Suprapubic skin (tissue), 4 donors: Measurements from ENCODE around the gene TMEM150C. TPM values are rescaled to one million over a fixed set of nuclear protein-coding genes. Genes with fewer than 3 reads are reported as not detected.

Experiments used
- DNase-seq, 2 donors: peaks; one replicate each; pipeline ENCODE4 v3.0.0-alpha.2; 2019; ENCODE audit warnings: low spot score in 2 of 2
- H3K27ac ChIP-seq: fragments of 200-600 bp; sonication (generic); one replicate; pipeline ENCODE4 v1.5.1; 2019
- H3K27me3 ChIP-seq: fragments of 200-600 bp; sonication (generic); one replicate; pipeline ENCODE4 v1.5.1; 2019
- H3K36me3 ChIP-seq: fragments of 200-600 bp; sonication (generic); one replicate; pipeline ENCODE4 v1.5.1; 2019
- H3K4me1 ChIP-seq: fragments of 200-600 bp; sonication (generic); one replicate; pipeline ENCODE4 v1.5.1; 2019
- H3K4me3 ChIP-seq: fragments of 200-600 bp; sonication (generic); one replicate; pipeline ENCODE4 v1.5.1; 2019; ENCODE audit warnings: mild to moderate bottlenecking
- H3K9me3 ChIP-seq: fragments of 200-600 bp; sonication (generic); one replicate; pipeline ENCODE4 v1.5.1; 2019
- EP300 ChIP-seq: sonication (generic); formaldehyde crosslinking; IDR thresholded peaks from one replicate; pipeline ENCODE4 v1.6.1; 2017; ENCODE audit warnings: antibody characterized with exemption
- POLR2A ChIP-seq, 2 donors: fragments of 450-650 bp; IDR thresholded peaks; one replicate each; pipeline ENCODE4 v1.6.1; 2017; ENCODE audit warnings: antibody characterized with exemption in 2 of 2, mild to moderate bottlenecking in 2 of 2, moderate library complexity in 2 of 2
- POLR2AphosphoS5 ChIP-seq, 3 donors: sonication (generic); formaldehyde crosslinking; IDR thresholded peaks; one replicate each; pipeline ENCODE4 v1.6.1; 2017; ENCODE audit warnings: antibody characterized with exemption in 3 of 3
- WGBS: methylation state at CpG from one replicate; pipeline ENCODE4 v1.1.5; 2018; 5-methylcytosine and 5-hydroxymethylcytosine counted together
- total RNA-seq, 4 donors: library from RNA; depleted of rRNA; stranded (reverse); fragments of >200 nt; gene quantifications; one replicate each; pipeline ENCODE4 v1.1.0, GENCODE V29; 2016
- TF ChIP-seq, protein P1 (sequence below), 2 donors: fragments of 200-600 bp in 1 of 2; fragments of 450-650 bp in 1 of 2; sonication (generic) in 1 of 2; IDR thresholded peaks; one replicate each; pipeline ENCODE4 v1.5.1; 2016 to 2019; ENCODE audit warnings: antibody characterized with exemption in 2 of 2, mild to moderate bottlenecking in 1 of 2, moderate library complexity in 1 of 2

Gene TMEM150C
- total RNA-seq, 4 donors from 2014 or later = 3.2 to 10.7 (median 8.7) TPM

DNA sequence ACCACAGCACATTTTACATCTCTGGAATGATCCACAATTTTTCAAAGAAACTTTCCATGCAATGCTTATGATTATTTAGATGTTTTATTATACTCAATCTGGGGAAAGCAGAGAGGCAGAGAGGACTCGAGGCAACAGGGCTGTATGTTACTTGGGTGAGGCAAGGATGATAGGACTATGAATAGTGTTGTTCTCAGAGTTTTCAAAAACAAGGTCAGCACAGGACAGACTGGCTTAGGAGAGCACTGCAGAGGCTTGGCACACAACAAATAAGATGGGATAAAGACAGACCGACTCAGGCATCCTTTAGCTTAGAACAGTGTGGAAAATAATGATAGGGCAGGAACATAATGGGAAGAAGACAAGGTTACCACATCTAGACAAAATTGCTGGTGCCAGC lies 65.4 kb downstream of the TMEM150C start:
- whole genome bisulfite sequencing = 83% methylated on average over 2 of the region's 2 CpGs
- H3K27me3 ChIP-seq = no peaks in the 10 kb centered on the region
- no peaks in the 10 kb centered on the region for H3K4me1 ChIP-seq
- no peaks in the 10 kb centered on the region for H3K9me3 ChIP-seq
- H3K4me3 ChIP-seq = no peak overlapping the region
- TF ChIP-seq EP300 (no peak), POLR2AphosphoS5 (IDR thresholded peaks at IDR 0.05) (no peak), POLR2A (IDR thresholded peaks at IDR 0.05) (no peak)
- TF ChIP-seq, protein P1, sequence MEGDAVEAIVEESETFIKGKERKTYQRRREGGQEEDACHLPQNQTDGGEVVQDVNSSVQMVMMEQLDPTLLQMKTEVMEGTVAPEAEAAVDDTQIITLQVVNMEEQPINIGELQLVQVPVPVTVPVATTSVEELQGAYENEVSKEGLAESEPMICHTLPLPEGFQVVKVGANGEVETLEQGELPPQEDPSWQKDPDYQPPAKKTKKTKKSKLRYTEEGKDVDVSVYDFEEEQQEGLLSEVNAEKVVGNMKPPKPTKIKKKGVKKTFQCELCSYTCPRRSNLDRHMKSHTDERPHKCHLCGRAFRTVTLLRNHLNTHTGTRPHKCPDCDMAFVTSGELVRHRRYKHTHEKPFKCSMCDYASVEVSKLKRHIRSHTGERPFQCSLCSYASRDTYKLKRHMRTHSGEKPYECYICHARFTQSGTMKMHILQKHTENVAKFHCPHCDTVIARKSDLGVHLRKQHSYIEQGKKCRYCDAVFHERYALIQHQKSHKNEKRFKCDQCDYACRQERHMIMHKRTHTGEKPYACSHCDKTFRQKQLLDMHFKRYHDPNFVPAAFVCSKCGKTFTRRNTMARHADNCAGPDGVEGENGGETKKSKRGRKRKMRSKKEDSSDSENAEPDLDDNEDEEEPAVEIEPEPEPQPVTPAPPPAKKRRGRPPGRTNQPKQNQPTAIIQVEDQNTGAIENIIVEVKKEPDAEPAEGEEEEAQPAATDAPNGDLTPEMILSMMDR (IDR thresholded peaks at IDR 0.05) = no peak
- H3K27ac ChIP-seq = no peak overlapping the region
- DNase-seq = no peak
- H3K36me3 ChIP-seq = no peaks in the 10 kb centered on the region

- TF ChIP-seq EP300 = no peak
- TF ChIP-seq, protein P1 (IDR thresholded peaks at IDR 0.05) = no peak
- no peak for TF ChIP-seq POLR2AphosphoS5 (IDR thresholded peaks at IDR 0.05)
- no peak for TF ChIP-seq POLR2A (IDR thresholded peaks at IDR 0.05)
- H3K9me3 ChIP-seq = no peaks in the 10 kb centered on the region
- H3K36me3 ChIP-seq = no peaks in the 10 kb centered on the region
- 91% methylated on average over 4 of the region's 4 CpGs for WGBS
- no peaks in the 10 kb centered on the region for H3K27me3 ChIP-seq
- no peak overlapping the region for H3K27ac ChIP-seq
- no peak overlapping the region for H3K4me3 ChIP-seq
- DNase-seq = no peak
- no peaks in the 10 kb centered on the region for H3K4me1 ChIP-seq
These were observed 66.1 kb downstream of the TMEM150C start for GRCh38 chr4:82495666-82496065.

DNA sequence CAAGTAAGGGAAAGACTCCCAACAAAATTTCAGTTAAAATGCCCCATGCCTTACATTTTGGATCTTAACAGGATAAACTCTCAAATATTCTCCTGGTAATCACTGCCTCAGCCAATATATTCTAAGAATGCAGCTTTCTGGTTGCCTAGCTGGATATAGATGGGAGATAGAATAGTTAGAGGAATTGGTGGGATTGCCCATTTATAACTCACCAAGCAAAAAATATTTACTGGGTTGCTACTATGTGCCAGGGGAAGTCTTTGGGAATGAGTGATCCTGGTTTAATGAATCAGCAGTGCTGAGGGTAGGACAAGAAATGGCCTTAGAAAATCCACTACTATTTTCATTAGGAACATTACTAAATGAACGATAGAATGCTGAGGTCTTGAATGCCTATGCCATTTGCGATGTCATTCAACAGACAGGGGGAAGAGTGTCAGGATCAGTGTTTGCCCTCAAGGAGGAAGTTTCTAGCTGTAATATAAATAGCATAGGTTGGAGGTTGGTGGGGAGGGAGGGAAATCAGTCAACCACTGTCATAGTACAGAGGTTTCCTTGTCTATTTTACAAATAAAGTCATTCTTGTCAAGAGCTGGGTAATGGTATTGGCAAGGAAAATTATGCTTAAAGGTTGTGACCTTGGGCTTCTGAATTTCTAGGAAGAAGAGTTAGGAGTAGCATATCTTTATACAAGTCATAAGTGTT lies 67.9 kb downstream of the TMEM150C start:
- H3K27ac ChIP-seq = no peak overlapping the region
- WGBS = 85% methylated on average over 2 of the region's 2 CpGs
- no peak overlapping the region for H3K4me3 ChIP-seq
- no peaks in the 10 kb centered on the region for H3K9me3 ChIP-seq
- no peaks in the 10 kb centered on the region for H3K27me3 ChIP-seq
- TF ChIP-seq POLR2A (IDR thresholded peaks at IDR 0.05) = no peak
- no peak for TF ChIP-seq EP300
- no peak for TF ChIP-seq POLR2AphosphoS5 (IDR thresholded peaks at IDR 0.05)
- TF ChIP-seq, protein P1 (IDR thresholded peaks at IDR 0.05) = no peak
- H3K36me3 ChIP-seq = no peaks in the 10 kb centered on the region
- DNase-seq = no peak
- no peaks in the 10 kb centered on the region for H3K4me1 ChIP-seq

DNA sequence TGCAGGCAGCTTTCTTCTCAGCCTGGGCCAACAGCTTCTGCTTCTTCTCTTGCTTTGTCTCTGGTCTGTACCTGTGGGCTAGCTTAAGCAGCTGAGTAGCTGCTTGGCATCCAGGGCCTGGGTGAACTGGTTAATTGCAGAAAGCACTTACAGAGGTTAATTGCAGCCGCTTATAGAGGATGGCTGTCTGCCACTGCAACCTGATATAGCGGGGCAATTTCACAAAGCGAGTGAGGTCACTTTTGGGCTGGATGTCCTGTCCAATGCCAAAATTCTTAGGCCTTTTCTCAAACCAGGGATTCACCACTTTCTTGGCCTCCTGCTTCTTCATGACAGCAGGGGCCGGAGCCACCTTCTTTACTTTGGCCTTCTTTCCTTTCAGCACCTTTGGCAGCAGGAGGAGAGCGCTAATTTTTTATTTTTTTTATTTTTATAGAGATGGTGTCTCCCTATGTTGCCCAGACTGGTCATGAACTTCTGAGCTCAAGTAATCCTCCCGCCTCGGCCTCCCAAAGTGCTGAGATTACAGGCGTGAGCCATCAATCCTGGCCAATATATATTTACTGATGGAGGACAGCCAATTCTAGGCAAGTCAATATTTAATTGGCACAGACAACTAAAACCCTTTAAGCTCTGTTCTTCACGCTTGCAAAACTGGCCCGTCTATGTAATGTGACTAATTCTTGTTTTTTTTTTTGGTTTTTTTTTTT lies 70.4 kb downstream of the TMEM150C start:
- Histone ChIP-seq H3K9me3 (no peaks in the 10 kb centered on the region), H3K4me3 (no peak overlapping the region), H3K4me1 (no peaks in the 10 kb centered on the region), H3K36me3 (no peaks in the 10 kb centered on the region), H3K27me3 (no peaks in the 10 kb centered on the region), H3K27ac (no peak overlapping the region)
- TF ChIP-seq POLR2AphosphoS5 (IDR thresholded peaks at IDR 0.05) = no peak
- TF ChIP-seq, protein P1 (IDR thresholded peaks at IDR 0.05) = no peak
- 76% methylated on average over 10 of the region's 10 CpGs for WGBS
- DNase-seq = no peak

DNA sequence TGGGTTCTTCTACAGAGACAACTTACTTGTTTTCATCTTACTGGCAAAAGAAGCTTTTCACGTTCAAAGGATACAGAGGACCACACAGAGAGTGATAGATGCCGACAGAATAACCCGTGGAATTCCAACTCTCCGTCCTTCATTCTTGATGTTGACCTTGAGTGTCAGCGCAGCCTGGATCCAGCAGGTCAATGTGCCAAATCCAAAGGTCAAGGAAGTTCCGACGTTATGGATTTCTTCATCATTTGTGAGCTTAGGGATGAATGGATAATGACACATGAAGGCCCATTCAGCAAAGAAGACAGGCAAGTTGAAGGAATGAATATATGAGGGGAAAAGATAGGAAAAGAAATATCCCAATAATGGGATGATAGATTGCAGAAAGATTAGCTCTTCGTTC lies 71.8 kb downstream of the TMEM150C start:
- no peak for DNase-seq
- no peaks in the 10 kb centered on the region for H3K36me3 ChIP-seq
- no peaks in the 10 kb centered on the region for H3K27me3 ChIP-seq
- H3K27ac ChIP-seq = no peak overlapping the region
- H3K9me3 ChIP-seq = no peaks in the 10 kb centered on the region
- no peaks in the 10 kb centered on the region for H3K4me1 ChIP-seq
- TF ChIP-seq EP300 = no peak
- TF ChIP-seq, protein P1 (IDR thresholded peaks at IDR 0.05) = no peak
- no peak for TF ChIP-seq POLR2A (IDR thresholded peaks at IDR 0.05)
- TF ChIP-seq POLR2AphosphoS5 (IDR thresholded peaks at IDR 0.05) = no peak
- WGBS = 70% methylated on average over 8 of the region's 8 CpGs
- no peak overlapping the region for H3K4me3 ChIP-seq
